ENCODE results near the gene HIVEP3. TPM values are rescaled to one million over a fixed set of nuclear protein-coding genes. Genes with fewer than 3 reads are reported as not detected.

HIVEP3 gene
- total RNA-seq, 1 donor from 2014 or later: 6.4 TPM

GRCh38 chr1:41880950-41881885, 37.5 kb downstream of the HIVEP3 start:
- intact Hi-C loops (cut with DNase I): no loop called here
- ATAC-seq (ENCODE audit: poor library complexity) (peak; percentile 69), DNase-seq (no peak)

DNA sequence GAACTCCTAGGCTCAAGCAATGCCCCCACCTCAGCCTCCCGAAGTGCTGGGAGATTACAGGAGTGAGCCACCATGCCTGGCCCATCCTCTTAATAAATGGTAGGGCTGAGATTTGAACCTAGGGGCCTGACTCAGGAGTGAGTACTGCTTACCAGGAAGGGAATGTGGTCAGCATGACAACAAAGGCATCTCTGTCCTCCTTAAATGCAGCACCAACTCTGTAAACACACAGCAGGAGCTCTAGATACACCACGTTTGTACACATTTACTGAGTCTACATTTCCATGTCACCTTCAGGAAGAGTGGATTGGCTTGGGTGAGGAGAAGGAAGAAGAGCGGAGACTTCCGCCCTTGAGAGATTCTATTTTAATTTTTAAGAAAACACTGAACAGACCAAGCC, 38.5 kb downstream of the HIVEP3 start:
- intact Hi-C loops (cut with DNase I): no loop called here
- ATAC-seq (ENCODE audit: poor library complexity) (no peak), DNase-seq (no peak)

DNA sequence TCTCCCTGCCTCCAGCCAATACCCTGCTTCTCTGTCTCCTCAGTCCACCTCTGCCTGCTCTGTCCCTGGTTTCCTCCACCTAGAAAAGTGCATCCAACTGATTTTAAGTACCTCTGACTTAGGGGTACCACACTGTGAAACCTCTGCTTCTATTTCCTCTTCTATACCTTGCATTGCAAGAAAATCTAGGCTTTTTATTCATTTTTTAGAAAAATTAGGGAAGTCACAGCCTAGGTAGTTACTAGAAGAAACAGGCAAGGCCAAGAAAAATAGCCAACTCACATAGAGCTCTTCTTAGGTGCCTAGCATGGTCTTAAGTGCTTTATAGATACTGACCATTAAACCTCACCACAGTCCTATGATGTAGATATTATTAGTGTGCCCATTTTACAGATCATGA, 39.1 kb downstream of the HIVEP3 start:
- ATAC-seq (ENCODE audit: poor library complexity): no peak
- intact Hi-C loops (cut with DNase I): no loop called here
- DNase-seq: no peak

GRCh38 chr1:41878911-41879310, 39.8 kb downstream of the HIVEP3 start:
- intact Hi-C loops (cut with DNase I): no loop called here
- no peak for DNase-seq
- no peak for ATAC-seq (ENCODE audit: poor library complexity)

DNA sequence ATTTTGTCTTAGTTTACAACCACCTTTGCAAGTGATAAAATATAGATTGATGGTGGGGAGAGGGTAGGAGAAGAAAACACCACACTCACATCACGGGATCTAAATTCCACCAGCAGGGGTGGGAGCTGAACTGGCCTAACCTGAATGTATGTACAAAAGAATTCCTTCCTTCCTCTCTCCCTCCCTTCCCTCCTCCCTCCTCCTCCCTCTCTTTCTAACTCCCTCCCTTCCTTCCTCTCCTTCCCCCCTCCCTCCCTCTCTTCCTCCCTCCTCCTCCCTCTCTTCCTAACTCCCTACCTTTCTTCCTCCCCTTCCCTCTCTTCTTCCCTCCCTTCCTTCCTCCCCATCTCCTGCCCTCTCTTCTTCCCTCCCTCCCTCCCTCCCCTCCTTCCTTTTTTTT, 40.2 kb downstream of the HIVEP3 start:
- ATAC-seq (ENCODE audit: poor library complexity): no peak

DNA sequence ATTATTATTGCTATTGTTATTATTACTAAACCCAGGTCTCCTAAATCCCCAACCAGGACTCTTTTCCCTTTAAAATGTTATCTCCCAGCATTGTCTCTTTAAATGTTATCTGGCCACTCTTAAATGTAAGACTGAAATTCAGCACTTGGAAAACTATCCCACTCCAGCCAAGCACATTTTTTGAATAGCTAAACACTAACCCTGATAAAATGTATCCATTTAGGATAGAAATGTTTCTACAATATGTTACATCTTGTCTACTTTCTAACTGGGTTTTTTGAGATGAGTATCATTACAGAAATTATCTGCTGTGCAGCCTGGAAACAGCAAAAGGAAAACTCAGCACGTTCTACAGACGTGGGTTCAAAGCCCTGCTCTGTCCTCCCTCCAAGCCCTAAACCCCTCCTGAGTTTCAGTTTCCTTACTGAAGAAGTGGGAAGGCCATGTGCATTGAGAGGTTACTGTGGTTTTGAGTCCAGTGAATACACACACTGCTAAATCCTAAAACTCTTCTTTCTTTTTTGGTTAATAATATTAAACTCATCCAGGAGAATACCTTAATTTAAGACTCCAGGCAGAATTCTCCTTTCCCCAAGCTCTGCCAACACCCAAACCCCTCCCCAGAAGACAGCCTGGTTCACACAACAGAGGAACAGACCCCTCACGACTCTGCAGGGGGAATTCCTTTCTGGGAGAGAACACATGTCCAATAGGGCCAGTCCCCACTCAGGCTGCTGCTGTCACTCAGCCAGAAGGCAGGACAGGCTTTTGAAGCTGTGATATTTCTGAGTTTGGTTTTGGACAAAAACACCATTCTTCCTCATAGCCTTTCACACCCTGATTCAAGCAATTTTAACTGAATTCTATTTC, 41.9 kb downstream of the HIVEP3 start:
- ATAC-seq (ENCODE audit: poor library complexity) (peak; percentile 28), DNase-seq (peak; percentile 43)
- intact Hi-C loops (cut with DNase I): no loop called here

More for the DNA sequence above, 40.2 kb downstream of the HIVEP3 start:
- intact Hi-C loops (cut with DNase I): no loop called here
- DNase-seq: no peak

DNA sequence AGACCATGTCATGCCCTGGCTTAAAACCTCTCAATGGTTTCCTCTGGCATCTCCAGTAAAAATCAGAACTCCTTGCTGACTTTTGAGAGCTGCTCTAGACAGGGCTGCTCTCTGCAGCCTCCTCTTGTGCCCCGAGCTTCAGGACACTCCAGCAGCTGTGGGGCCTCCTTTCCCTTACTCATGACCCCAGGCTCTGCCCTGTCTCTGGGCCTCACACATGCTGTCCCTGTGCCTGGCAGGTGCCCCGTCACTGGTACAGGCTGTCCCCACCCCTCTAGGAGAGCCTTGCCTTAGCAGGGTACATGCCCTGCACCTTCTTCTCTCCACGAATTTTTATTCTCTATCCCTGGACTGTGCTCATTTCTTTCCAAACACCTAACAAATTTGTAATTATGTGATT, 43.2 kb downstream of the HIVEP3 start:
- peak; percentile 79 for ATAC-seq (ENCODE audit: poor library complexity)
- DNase-seq: peak; percentile 54
- intact Hi-C loops (cut with DNase I): no loop called here

DNA sequence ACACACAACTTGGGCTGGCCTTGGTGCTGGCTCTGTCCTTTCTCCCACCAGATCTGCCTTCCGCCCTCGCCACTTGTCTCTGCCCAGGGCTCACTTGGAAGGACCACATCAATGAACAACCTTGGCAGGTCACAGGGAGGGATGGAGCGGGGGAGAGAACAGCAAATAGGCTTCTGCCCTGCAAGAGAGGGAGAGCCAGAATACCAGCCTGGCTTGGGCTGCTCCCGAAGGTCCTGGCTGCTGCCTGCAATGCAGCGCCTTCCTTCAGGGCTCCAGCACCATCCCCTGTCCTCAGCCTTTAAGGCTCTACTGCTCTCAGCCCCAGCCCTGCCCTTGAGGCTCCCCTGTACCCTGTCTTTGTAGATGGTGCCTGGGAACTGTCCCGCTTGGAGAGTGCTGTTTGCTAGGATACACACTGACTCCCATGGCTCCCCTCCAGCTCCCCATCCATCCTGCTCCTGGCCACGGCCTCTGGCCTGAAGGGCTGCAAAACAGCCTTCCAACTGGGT, 43.8 kb downstream of the HIVEP3 start:
- intact Hi-C loops (cut with DNase I): no loop called here
- ATAC-seq (ENCODE audit: poor library complexity) (peak; percentile 81), DNase-seq (peak; percentile 57)

DNA sequence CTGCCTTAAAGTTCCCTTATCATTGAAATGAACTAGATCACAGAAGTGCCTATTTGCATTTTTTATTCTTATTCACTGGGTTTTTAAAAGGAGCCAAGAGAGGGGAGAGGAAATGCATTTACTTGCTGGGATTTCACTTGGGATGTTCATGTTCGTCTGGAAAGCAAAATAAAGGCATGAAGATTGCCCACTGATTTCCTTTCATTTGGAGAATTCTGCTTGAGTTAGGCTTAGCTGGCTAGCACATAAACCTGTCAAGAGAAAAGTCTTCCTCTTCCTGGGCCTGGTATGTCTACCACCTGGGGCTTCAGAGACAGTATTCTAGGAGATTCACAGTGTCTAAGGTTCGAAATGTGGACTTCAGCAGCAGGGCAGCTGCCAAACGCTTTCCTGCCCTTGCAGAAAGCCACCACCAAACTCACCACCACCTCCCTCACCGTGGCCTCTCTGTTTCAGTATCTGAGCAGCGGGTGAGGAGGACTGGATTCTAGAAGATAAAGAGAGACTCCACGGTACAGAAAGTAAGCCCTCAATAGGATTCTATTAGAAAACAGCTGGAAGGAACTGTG, 44.5 kb downstream of the HIVEP3 start:
- no peak for DNase-seq
- no peak for ATAC-seq (ENCODE audit: poor library complexity)
- intact Hi-C loops (cut with DNase I): no loop called here

GRCh38 chr1:41872074-41872473, 46.6 kb downstream of the HIVEP3 start:
- ATAC-seq (ENCODE audit: poor library complexity) (no peak), DNase-seq (no peak)
- intact Hi-C loops (cut with DNase I): no loop called here

DNA sequence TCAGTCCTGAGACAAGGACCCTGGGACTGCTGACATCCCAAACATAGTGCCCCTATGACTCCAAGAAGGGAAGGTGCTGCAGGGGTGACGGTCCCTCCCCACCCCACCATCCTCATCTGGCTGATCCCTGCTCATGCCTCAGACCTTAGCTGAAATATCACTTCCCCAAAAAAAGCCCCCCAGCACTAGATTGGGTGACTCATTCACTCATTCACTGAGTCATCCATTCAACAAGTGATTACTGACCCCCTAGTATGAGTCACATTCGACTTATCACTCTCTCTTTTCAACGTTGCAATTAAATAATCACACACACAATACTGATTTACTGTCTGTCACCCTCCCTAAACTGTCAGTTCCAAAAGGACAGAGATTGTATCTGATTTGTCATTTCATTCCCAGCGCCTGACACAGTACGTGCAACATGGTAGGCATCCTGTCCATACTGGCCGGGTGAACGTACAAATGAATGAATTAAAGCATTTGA, 48.6 kb downstream of the HIVEP3 start:
- DNase-seq (no peak), ATAC-seq (ENCODE audit: poor library complexity) (no peak)
- intact Hi-C loops (cut with DNase I): no loop called here

DNA sequence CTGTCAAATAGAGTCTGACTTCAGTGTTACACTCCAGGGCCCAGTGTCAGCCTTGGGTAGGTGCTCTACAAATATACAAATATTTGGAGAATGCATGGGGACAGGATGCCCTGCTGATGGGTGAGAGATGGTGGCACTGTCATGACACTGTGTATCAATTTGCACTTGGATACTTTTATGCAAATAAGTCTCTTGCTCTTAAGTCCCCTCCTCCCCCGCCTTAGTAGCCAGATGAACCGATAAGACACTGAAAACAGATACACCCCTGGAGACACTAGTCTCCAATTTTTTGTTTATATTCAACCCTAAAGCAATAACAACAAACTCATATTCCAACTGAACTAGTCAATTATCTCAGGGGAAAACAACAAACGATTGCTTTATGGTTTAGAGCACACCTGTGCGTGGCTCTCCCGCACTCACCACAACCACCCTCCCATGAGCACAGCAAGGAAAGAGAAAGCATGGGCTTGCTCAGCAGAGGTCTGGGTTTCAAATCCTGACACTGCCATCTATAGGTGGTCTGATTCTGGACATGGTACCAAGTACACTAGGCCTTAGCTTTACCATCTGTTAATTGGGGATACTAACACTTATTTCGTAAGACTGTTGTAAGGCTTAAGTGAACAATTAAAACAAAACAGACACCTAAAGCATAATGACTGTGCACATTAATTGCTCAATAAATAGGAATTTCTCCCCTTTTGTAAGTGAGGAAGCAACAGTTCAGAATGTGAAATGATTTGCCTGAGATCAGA, 50.3 kb downstream of the HIVEP3 start:
- DNase-seq (no peak), ATAC-seq (ENCODE audit: poor library complexity) (no peak)
- intact Hi-C loops (cut with DNase I): no loop called here

DNA sequence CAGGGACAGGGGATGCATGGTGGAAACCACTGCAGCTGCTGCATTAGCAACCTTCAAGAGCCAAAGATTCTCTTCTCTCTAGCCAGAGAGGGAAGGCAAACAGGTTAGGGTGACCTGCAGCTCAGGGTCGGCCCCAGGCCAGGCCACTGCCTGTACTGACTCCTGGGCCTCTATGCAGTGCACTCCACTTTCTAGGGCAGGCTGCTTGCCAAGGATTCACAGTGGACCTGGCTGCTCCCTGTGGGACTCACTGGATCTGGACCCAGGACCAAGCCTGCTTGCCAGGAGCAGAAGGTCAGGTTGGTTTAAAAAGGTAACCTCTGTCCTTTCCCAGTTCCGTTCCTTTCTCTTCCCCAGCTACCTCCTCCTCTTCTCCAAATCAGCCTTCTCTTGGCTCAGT, 52.4 kb downstream of the HIVEP3 start:
- DNase-seq (peak; percentile 60), ATAC-seq (ENCODE audit: poor library complexity) (peak; percentile 82)
- intact Hi-C loops (cut with DNase I): no loop called here

- DNase-seq: no peak
- intact Hi-C loops (cut with DNase I): no loop called here
- ATAC-seq (ENCODE audit: poor library complexity): no peak
These were observed 54.2 kb downstream of the HIVEP3 start for GRCh38 chr1:41864471-41865040.

GRCh38 chr1:41863718-41864117, 55.0 kb downstream of the HIVEP3 start:
- intact Hi-C loops (cut with DNase I): no loop called here
- ATAC-seq (ENCODE audit: poor library complexity) (no peak), DNase-seq (no peak)

GRCh38 chr1:41862384-41863221, 56.1 kb downstream of the HIVEP3 start:
- ATAC-seq (ENCODE audit: poor library complexity): no peak
- no peak for DNase-seq
- intact Hi-C loops (cut with DNase I): no loop called here
